HepG2 (cell line): ENCODE measurements around the gene SEMA3B. TPM values are rescaled to one million over a fixed set of nuclear protein-coding genes. Genes with fewer than 3 reads are reported as not detected.

Experiments used
- BATF2 ChIP-seq: sonication (generic); formaldehyde crosslinking; IDR thresholded peaks from 2 replicates; pipeline ENCODE4 v1.8.0; 2022; ENCODE audit warnings: mild to moderate bottlenecking, missing genetic modification reagents, moderate library complexity
- BRF2 ChIP-seq: sonication (generic); formaldehyde crosslinking; IDR thresholded peaks from 2 replicates; pipeline ENCODE4 v1.8.1; 2022; ENCODE audit warnings: mild to moderate bottlenecking, missing genetic modification reagents
- HDAC1 ChIP-seq: sonication (generic); formaldehyde crosslinking; IDR thresholded peaks from 2 replicates; pipeline ENCODE4 v1.5.1; 2020; ENCODE audit warnings: mild to moderate bottlenecking, missing genetic modification reagents
- HHEX ChIP-seq: IDR thresholded peaks from 2 replicates; pipeline ENCODE4 v1.6.1; 2016; ENCODE audit warnings: control low read depth
- HNF1B ChIP-seq: sonication (generic); formaldehyde crosslinking; IDR thresholded peaks from 2 replicates; pipeline ENCODE4 v1.5.1; 2020; ENCODE audit warnings: mild to moderate bottlenecking, moderate library complexity, missing genetic modification reagents
- HNF4A ChIP-seq: sonication (generic); formaldehyde crosslinking; IDR thresholded peaks from 2 replicates; pipeline ENCODE4 v1.4.0; 2020; ENCODE audit warnings: missing genetic modification reagents
- HNRNPUL1 ChIP-seq: fragments of 200-400 bp; formaldehyde crosslinking; IDR thresholded peaks from 2 replicates; pipeline ENCODE4 v1.6.1; 2017; ENCODE audit warnings: low read depth, mild to moderate bottlenecking, low read length, moderate library complexity
- ISX ChIP-seq: sonication (generic); formaldehyde crosslinking; conservative IDR thresholded peaks from 2 replicates; pipeline ENCODE4 v1.5.0; 2020; ENCODE audit warnings: missing genetic modification reagents
- KLF12 ChIP-seq: sonication (generic); formaldehyde crosslinking; IDR thresholded peaks from 2 replicates; pipeline ENCODE4 v1.4.0; 2020; ENCODE audit warnings: missing genetic modification reagents, borderline replicate concordance
- KMT2A ChIP-seq: sonication (generic); formaldehyde crosslinking; IDR thresholded peaks from 2 replicates; pipeline ENCODE4 v1.4.0; 2020; ENCODE audit warnings: missing genetic modification reagents
- MEIS2 ChIP-seq: sonication (generic); formaldehyde crosslinking; IDR thresholded peaks from 2 replicates; pipeline ENCODE4 v1.9.0; 2021; ENCODE audit warnings: mild to moderate bottlenecking, missing genetic modification reagents
- MXI1 ChIP-seq: IDR thresholded peaks from 3 replicates; pipeline ENCODE4 v1.6.1; 2012; ENCODE audit warnings: low read depth, low read length, inconsistent platforms, borderline replicate concordance
- PRDM10 ChIP-seq: sonication (generic); formaldehyde crosslinking; IDR thresholded peaks from 2 replicates; pipeline ENCODE4 v1.4.0; 2020; ENCODE audit warnings: low read depth, missing genetic modification reagents
- SIN3B ChIP-seq: fragments of 150-350 bp; IDR thresholded peaks from 2 replicates; pipeline ENCODE4 v1.6.1; 2014; ENCODE audit warnings: low read length
- SMYD3 ChIP-seq: sonication (generic); formaldehyde crosslinking; IDR thresholded peaks from 2 replicates; pipeline ENCODE4 v1.8.1; 2023; ENCODE audit warnings: mild to moderate bottlenecking, missing genetic modification reagents
- TEAD2 ChIP-seq: sonication (generic); formaldehyde crosslinking; IDR thresholded peaks from 2 replicates; pipeline ENCODE4 v1.9.0; 2021; ENCODE audit warnings: missing genetic modification reagents
- TGIF2 ChIP-seq: IDR thresholded peaks from 2 replicates; pipeline ENCODE4 v1.6.1; 2016; ENCODE audit warnings: control low read depth, missing compliant biosample characterization
- TRIM24 ChIP-seq: sonication (generic); formaldehyde crosslinking; IDR thresholded peaks from 2 replicates; pipeline ENCODE4 v1.8.0; 2022; ENCODE audit warnings: mild to moderate bottlenecking, missing genetic modification reagents
- ZC3H13 ChIP-seq: sonication (generic); formaldehyde crosslinking; IDR thresholded peaks from 2 replicates; pipeline ENCODE4 v1.8.1; 2023; ENCODE audit warnings: mild to moderate bottlenecking, missing genetic modification reagents, moderate library complexity
- ZFP1 ChIP-seq: IDR thresholded peaks from 2 replicates; pipeline ENCODE4 v1.6.1; 2016
- ZNF317 ChIP-seq: sonication (generic); formaldehyde crosslinking; IDR thresholded peaks from 2 replicates; pipeline ENCODE4 v1.5.0; 2020; ENCODE audit warnings: mild to moderate bottlenecking, missing genetic modification reagents
- ZNF569 ChIP-seq: sonication (generic); formaldehyde crosslinking; IDR thresholded peaks from 2 replicates; pipeline ENCODE4 v1.5.0; 2020; ENCODE audit warnings: mild to moderate bottlenecking, missing genetic modification reagents, moderate library complexity, borderline replicate concordance
- ZNF614 ChIP-seq: IDR thresholded peaks from 2 replicates; pipeline ENCODE4 v1.6.1; 2018; ENCODE audit warnings: missing biosample characterization, missing genetic modification reagents, inconsistent platforms, borderline replicate concordance
- ZNF788 ChIP-seq: sonication (generic); formaldehyde crosslinking; IDR thresholded peaks from 2 replicates; pipeline ENCODE4 v1.5.0; 2020; ENCODE audit warnings: mild to moderate bottlenecking, missing genetic modification reagents, borderline replicate concordance
- ZSCAN31 ChIP-seq: sonication (generic); formaldehyde crosslinking; IDR thresholded peaks from 2 replicates; pipeline ENCODE4 v1.5.0; 2020; ENCODE audit warnings: low read depth, mild to moderate bottlenecking, missing genetic modification reagents
- polyA plus RNA-seq, 8 experiments: library from polyadenylated mRNA; depleted of rRNA in 3 of 8; stranded (reverse) in 7 of 8; unstranded in 1 of 8; fragments of >200 nt; fragmentation: Illumina TruSeq in 4 of 8; extraction: Trizol in 4 of 8; gene quantifications; 2 replicates each; pipeline versions ENCODE4 v1.2.1 to v1.2.3, GENCODE V29; 2011 to 2016; ENCODE audit warnings: low read depth in 4 of 8, missing spikeins in 1 of 8, mixed read lengths in 1 of 8; ENCODE audit not compliant: insufficient read depth in 1 of 8
- total RNA-seq, 5 experiments: library from RNA; depleted of rRNA; stranded (reverse); fragments of >200 nt; fragmentation: Illumina TruSeq; extraction: Trizol; gene quantifications; 2 replicates each; pipeline ENCODE4 v1.2.3, GENCODE V29; 2016; ENCODE audit warnings: low read depth in 1 of 5

SEMA3B gene
- total and polyA plus RNA-seq, 2 of the 13 experiments (the other 11 are each of a cell fraction or from before 2014, with no cell fraction given), result 93.2 to 158 TPM

- peak; percentile 25; the same call in 1 of the 2 replicates for TF ChIP-seq PRDM10 (CRISPR knock-in tag)
- 0 out of 2 replicates have a peak, but pooled peaks have one; percentile 6 for TF ChIP-seq BATF2 (CRISPR knock-in tag)
- TF ChIP-seq ZNF569 (CRISPR knock-in tag), result no peak
- 0 out of 2 replicates have a peak, but pooled peaks have one; percentile 33 for TF ChIP-seq ISX (CRISPR knock-in tag)
- no peak for TF ChIP-seq SIN3B
- no peak; the same call in none of the 2 replicates for TF ChIP-seq HNF1B (CRISPR knock-in tag)
- TF ChIP-seq KLF12, result peak; percentile 80; the same call in 1 of the 2 replicates
- no peak for TF ChIP-seq ZFP1
- TF ChIP-seq MXI1, result no peak
- no peak for TF ChIP-seq ZNF317 (CRISPR knock-in tag)
- TF ChIP-seq BRF2 (CRISPR knock-in tag), result 0 out of 2 replicates have a peak, but pooled peaks have one; percentile 61
- no peak; the same call in 1 of the 2 replicates for TF ChIP-seq ZNF788 (CRISPR knock-in tag)
- peak; percentile 27 for TF ChIP-seq ZNF614 (CRISPR knock-in tag)
- no peak for TF ChIP-seq MEIS2
- peak; percentile 75 for TF ChIP-seq HNF4A (CRISPR knock-in tag)
- TF ChIP-seq TEAD2, result no peak
- no peak for TF ChIP-seq SMYD3 (CRISPR knock-in tag)
- no peak for TF ChIP-seq HNRNPUL1
- no peak for TF ChIP-seq HDAC1 (CRISPR knock-in tag)
- no peak for TF ChIP-seq KMT2A (CRISPR knock-in tag)
- TF ChIP-seq ZC3H13, result peak; percentile 93
- no peak for TF ChIP-seq HHEX
- TF ChIP-seq TRIM24, result no peak
- no peak for TF ChIP-seq TGIF2 (CRISPR knock-in tag)
- no peak for TF ChIP-seq ZSCAN31 (CRISPR knock-in tag)
Measured at GRCh38 chr3:50299638-50299928, 30.6 kb downstream of the SEMA3B start (continued).
